Thoracic aorta endothelial cell (primary cell): ENCODE data around the gene GAR1. TPM values are rescaled to one million over a fixed set of nuclear protein-coding genes. Genes with fewer than 3 reads are reported as not detected.

Experiments
- total RNA-seq: library from RNA; depleted of rRNA; stranded (reverse); fragments of >200 nt; gene quantifications from 2 replicates; pipeline ENCODE4 v1.2.3, GENCODE V29; 2012

GAR1 gene
- 11.8 and 14.0 TPM in 2 replicates for total RNA-seq

DNA sequence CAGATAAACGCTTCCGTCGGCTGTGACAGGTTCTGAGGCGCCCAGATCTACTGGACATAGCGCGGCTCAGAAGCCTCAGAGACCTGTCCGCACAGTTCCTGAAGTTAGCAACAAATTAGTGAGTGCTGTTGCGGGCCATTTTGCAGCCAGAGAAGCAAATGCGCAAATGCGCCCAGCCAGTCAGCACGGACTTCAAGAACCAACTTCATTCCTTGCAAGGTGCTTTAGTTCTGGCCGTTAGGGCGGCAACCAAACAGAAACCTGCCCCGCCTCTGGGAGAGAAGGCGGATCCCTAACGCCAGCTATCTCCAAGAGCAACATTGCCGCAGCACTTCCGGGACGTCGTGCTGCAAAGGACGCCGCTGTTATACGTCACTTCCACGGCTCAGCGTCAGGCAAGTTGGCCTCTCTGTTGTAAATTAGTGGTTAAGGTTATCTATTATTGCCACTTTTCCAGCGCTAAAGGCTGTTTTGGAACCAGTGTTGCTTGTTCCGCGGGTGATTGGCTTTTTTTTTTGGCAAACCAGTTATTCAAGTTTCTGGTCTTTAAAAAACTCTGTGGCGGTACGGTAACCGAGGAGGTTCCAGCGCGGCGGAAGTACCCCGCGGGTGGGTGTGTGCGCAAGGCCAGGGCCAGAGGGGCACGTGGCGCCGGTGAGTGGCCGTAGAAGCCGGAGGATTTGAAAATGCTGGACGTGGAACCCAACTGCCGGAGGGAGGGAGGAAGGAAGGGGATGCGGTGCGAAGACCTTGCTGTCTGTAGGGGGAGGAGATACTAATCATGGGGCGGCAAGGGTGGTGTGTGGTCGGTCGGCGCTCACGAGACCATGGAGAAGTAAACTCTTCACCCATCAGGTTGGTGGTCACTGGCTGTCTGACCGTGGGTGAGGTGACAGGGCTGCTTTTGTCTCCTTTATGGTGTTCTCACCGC, at the start of gene GAR1:
Gene GAR1, plus strand, starts transcription at position 612 of the 931 bp plus-strand sequence. CDS start 403 bp downstream, outside the sequence.

DNA sequence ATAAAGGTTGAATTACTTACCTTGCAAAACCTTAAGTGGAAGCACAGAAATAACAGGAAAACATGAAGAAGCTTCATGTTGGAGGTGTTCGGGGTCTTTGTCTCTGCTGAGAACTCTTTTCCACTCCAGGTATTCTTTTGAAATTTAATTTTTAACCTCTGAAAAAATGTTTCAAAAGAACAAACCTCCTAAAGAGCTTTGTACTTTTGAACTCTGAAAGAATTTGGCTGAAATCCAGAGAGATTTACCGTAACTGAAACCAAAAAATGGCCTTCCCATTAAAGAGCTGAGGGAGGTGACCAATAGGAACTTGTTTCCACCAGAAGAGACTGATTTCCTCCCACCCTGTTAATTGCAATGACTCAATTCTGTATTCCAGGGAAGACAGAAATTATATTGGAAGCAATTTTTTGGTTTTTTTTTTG, 13.7 kb upstream of the GAR1 start, which contains the start of gene CFI:
Gene CFI, minus strand, starts transcription at position 105 of the 425 bp plus-strand sequence. Its CDS starts 28 bp downstream, at position 77.

DNA sequence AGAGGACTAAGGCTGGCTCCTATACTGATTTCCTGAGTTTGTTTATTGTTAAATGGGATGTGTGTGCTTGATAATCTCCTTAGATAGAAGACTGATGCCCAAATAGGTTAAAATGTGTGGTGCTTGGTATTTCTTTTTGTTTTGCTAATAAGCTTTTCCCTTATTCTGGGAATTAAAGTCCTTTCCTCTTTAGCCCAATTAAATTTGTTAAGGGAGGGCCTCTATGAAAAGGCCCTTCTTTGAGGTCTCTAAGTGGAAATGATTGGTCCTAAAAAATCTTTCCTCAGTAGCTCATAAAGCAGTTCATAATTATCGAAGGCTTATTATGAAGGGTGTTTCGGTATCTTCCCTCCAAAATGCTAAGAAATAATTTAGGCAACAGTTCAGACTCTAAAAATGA, 12.1 kb downstream of the GAR1 start, which contains the start of gene RRH:
Gene RRH, plus strand, starts transcription at position 301 of the 400 bp plus-strand sequence. Its CDS starts 56 bp downstream, at position 357.

DNA sequence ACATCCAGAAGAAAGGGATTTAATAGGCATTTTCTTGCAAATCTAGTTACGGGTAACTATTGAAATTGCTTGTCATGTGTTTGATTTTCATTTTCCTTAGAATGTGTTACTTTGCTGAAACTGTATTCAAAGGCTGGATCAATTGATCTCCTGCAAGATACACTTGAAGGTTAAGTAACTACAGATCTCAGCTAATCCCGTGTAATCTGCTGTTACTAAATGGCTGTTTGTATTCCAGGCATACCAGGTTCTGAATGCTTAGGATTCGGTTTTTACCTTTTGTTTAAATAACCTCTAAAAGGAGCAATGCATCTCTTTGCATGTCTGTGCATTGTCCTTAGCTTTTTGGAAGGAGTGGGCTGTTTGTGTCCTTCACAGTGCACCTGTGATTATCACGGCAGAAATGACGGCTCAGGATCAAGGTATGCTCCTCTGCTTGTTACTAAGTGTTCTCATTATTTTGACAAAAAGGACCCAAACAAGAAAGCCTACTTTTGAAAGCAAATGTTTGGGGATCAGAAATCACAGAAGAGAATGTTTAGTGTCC, 32.4 kb downstream of the GAR1 start, which contains the start of gene LRIT3:
Gene LRIT3, plus strand, starts transcription at position 212 of the 547 bp plus-strand sequence. Its CDS starts 95 bp downstream, at position 307.

Other genes with a start within 250 kb of the GAR1 start
- 42.7 and 56.2 TPM in 2 replicates for gene CASP6, start 112.3 kb upstream of the GAR1 start, total RNA-seq
- 16.1 and 47.5 TPM in 2 replicates for gene PLA2G12A, start 85.7 kb upstream of the GAR1 start, total RNA-seq
- 12.4 and 39.3 TPM in 2 replicates for gene CFI, start 13.8 kb upstream of the GAR1 start, total RNA-seq
- gene RRH, start 12.2 kb downstream of the GAR1 start, total RNA-seq = 0.22 TPM in 1 of 2 replicates, not detected in the other
- 0.07 and 0.13 TPM in 2 replicates for gene LRIT3, start 32.3 kb downstream of the GAR1 start, total RNA-seq
- gene EGF, start 97.1 kb downstream of the GAR1 start, total RNA-seq = not detected in 2 replicates